Right cardiac atrium (tissue), 5 donors: Measurements from ENCODE around the gene EEFSEC. TPM values are rescaled to one million over a fixed set of nuclear protein-coding genes. Genes with fewer than 3 reads are reported as not detected.
A peak's percentile ranks its signal among the peaks of the same experiment; 100 is the strongest.

ENCODE experiments used
- ATAC-seq, 2 donors: fragments of 200-7000 bp; cut with Tn5 transposase; one replicate each; pipeline versions ENCODE4 v1.8.0 to v1.9.1; 2020; ENCODE audit warnings: moderate library complexity in 2 of 2, mild to moderate bottlenecking in 1 of 2
- DNase-seq, 3 donors: peaks; one replicate each; pipeline ENCODE4 v3.0.0-alpha.2; 2020
- H3K27ac ChIP-seq: one replicate; pipeline ENCODE4 v1.5.1; 2013; ENCODE audit warnings: mild to moderate bottlenecking, low read length, control low read depth, moderate library complexity
- H3K27me3 ChIP-seq: one replicate; pipeline ENCODE4 v1.6.1; 2013; ENCODE audit not compliant: control insufficient read depth, insufficient read depth
- H3K4me1 ChIP-seq: one replicate; pipeline ENCODE4 v1.6.1; 2013; ENCODE audit warnings: low read length; ENCODE audit not compliant: control insufficient read depth, insufficient read depth
- H3K4me3 ChIP-seq: one replicate; pipeline ENCODE4 v1.5.1; 2013; ENCODE audit warnings: low read length, control low read depth
- H3K9me3 ChIP-seq: one replicate; pipeline ENCODE4 v1.6.1; 2013; ENCODE audit warnings: low read length; ENCODE audit not compliant: control insufficient read depth
- WGBS: extraction: QIAGEN DNeasy Blood & Tissue Kit; methylation state at CpG from one replicate; pipeline ENCODE4 v1.1.7; 2013; 5-methylcytosine and 5-hydroxymethylcytosine counted together
- intact Hi-C, 4 donors: fragments of 100-400 bp; cut with DNase I; formaldehyde crosslinking; loops; one replicate each; pipeline versions ENCODE4 v1.11.0 to v1.14.0; 2022 to 2023
- long read RNA-seq, 4 donors: library from polyadenylated mRNA; unstranded; transcript quantifications; one replicate each; pipeline ENCODE4 v2.0.0, GENCODE V29; 2020 to 2021
- polyA plus RNA-seq: library from polyadenylated mRNA; stranded (reverse); fragments of 200-250 nt; gene quantifications from one replicate; pipeline ENCODE4 v1.2.3, GENCODE V29; 2013
- total RNA-seq, 4 donors: library from RNA; stranded (reverse); fragmentation: NEBNext Ultra II Directional; extraction: Animal tissue kit (Norgen Biotek cat#: 25700); gene quantifications; one replicate each; pipeline ENCODE4 v1.2.1, GENCODE V29; 2021
- donor health status: healthy with polysubstance abuse.
- donor health status: DM: no; HTN: yes; CAD: no.
- donor health status: DM: no; HTN: no; CAD: no.
- donor health status: DM: no; HTN: yes; CAD: no; lungs with severe emphysema.
- donor health status: DM: yes; HTN: yes; CAD: no.

EEFSEC gene, protein sequence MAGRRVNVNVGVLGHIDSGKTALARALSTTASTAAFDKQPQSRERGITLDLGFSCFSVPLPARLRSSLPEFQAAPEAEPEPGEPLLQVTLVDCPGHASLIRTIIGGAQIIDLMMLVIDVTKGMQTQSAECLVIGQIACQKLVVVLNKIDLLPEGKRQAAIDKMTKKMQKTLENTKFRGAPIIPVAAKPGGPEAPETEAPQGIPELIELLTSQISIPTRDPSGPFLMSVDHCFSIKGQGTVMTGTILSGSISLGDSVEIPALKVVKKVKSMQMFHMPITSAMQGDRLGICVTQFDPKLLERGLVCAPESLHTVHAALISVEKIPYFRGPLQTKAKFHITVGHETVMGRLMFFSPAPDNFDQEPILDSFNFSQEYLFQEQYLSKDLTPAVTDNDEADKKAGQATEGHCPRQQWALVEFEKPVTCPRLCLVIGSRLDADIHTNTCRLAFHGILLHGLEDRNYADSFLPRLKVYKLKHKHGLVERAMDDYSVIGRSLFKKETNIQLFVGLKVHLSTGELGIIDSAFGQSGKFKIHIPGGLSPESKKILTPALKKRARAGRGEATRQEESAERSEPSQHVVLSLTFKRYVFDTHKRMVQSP
- total RNA-seq (10 to 100 TPM; 14.7 to 17.6 (median 16.2) TPM), polyA plus RNA-seq (15.0 TPM)
- long read RNA-seq, donor 1, transcript EEFSEC-201 (7 exons, 2,232 nt) = major isoform, 82 of 108 reads
- long read RNA-seq, donor 1, partial matches to known transcripts = 7 of 108 reads
- long read RNA-seq, donor 1, other reads (novel, unspliced or antisense) = 18 of 108 reads
- long read RNA-seq, donor 2, transcript EEFSEC-201 (7 exons, 2,232 nt) = major isoform, 32 of 41 reads
- long read RNA-seq, donor 2, partial matches to known transcripts = 5 of 41 reads
- long read RNA-seq, donor 2, other reads (novel, unspliced or antisense) = 4 of 41 reads
- long read RNA-seq, donor 3, transcript EEFSEC-201 (7 exons, 2,232 nt) = major isoform, 142 of 197 reads
- long read RNA-seq, donor 3, partial matches to known transcripts = 15 of 197 reads
- long read RNA-seq, donor 3, other reads (novel, unspliced or antisense) = 37 of 197 reads
- long read RNA-seq, donor 4, transcript EEFSEC-201 (7 exons, 2,232 nt) = major isoform, 31 of 41 reads
- long read RNA-seq, donor 4, partial matches to known transcripts = 1 of 41 reads
- long read RNA-seq, donor 4, other reads (novel, unspliced or antisense) = 9 of 41 reads

DNA sequence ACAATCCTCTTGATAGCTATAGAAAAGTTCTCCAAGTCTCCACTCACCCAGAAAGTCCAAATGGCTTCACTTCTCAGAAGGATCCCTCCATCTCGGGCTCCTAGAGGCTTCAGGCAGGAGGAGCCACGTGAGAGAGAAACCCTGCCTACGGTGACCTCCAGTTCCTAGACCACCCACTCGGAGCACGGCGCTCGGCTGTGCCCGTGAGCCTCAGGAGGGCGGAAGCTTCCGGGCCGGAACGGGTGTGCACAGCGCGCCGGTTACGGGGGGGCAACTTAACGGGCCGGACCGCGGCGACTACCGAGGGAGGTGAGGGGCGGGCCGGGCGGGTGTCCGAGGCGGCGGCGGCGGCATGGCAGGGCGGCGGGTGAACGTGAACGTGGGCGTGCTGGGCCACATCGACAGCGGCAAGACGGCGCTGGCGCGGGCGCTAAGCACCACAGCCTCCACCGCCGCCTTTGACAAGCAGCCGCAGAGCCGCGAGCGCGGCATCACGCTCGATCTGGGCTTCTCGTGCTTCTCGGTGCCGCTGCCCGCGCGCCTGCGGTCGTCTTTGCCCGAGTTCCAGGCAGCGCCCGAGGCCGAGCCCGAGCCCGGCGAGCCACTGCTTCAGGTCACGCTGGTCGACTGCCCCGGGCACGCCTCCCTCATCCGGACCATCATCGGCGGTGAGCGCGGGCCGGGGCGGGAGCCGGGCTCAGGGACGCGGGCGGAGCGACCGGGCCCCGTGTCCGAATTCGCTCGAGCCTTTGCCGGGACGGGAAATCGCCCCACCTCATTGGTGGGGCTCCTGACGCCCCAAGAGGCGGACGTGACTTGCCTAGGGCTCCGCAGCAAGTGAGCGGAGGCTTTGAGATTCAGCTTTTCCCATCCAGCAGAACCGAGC, at the start of gene EEFSEC:
TSS of gene EEFSEC (plus strand) at position 326 of the 886 bp plus-strand sequence. CDS start at position 353, 27 bp downstream.
- Histone ChIP-seq H3K27me3 (no peaks in the 10 kb centered on the region), H3K4me3 (peak within 1 kb of the TSS; percentile 60), H3K9me3 (no peaks in the 10 kb centered on the region), H3K27ac (peak within 1 kb of the TSS; percentile 76), H3K4me1 (no peaks in the 10 kb centered on the region)
- ATAC-seq = peak; percentile 95 to 96
- intact Hi-C loops = no loop called here
- peak; percentile 81 to 93 (median 93) for DNase-seq
- WGBS = under 1% methylated on average over 96 of the region's 96 CpGs

DNA sequence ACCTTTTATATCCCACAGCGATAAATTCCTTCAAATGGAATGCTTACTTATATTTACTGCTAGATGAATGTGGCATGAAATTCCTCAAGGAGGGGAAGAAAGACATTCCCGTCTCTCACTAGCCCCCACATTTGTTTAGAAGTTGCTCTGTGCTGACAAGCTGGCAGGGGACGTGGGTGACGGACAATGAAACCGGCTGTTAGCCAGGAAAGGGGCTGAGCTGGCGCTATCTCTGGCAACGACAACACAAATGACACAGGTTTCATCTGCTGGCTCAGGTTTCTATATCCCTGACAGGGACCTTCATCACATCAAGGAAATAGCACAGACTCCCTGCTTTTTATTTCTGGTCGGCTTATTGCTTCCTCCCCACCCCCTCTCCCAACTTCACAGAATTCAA, 45.4 kb upstream of the EEFSEC start:
- intact Hi-C loops = no loop called here
- Histone ChIP-seq H3K27me3 (no peaks in the 10 kb centered on the region), H3K27ac (peak overlapping the region; percentile 66), H3K4me3 (no peak overlapping the region), H3K4me1 (no peaks in the 10 kb centered on the region), H3K9me3 (no peaks in the 10 kb centered on the region)
- peak; percentile 78 to 82 for ATAC-seq
- WGBS = 44% methylated on average over 8 of the region's 8 CpGs
- DNase-seq = peak; percentile 48 to 78 (median 72)

DNA sequence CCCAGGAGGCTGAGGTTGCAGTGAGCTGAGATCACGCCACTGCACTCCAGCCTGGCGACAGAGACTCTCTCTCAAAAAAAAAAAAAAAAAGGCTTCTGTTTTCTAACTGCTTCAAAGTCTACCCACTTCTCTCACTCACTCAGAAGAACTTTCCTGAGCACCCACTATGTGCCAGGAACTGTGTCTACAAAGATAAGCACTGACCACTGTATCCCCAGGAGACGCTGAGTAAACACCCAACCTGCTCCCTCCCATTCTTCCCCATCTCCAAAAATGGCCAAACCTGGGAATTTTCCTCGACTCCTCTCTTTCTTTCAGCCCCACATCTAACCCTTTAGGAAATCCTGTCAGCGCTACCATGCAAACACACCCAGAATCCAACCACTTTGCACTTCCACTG, 42.1 kb upstream of the EEFSEC start:
- no peak overlapping the region for H3K4me3 ChIP-seq
- H3K9me3 ChIP-seq = no peaks in the 10 kb centered on the region
- no peak for DNase-seq
- WGBS = 96% methylated on average over 5 of the region's 5 CpGs
- no peak for ATAC-seq
- H3K4me1 ChIP-seq = no peaks in the 10 kb centered on the region
- H3K27me3 ChIP-seq = no peaks in the 10 kb centered on the region
- intact Hi-C loops = no loop called here
- H3K27ac ChIP-seq = no peak overlapping the region

DNA sequence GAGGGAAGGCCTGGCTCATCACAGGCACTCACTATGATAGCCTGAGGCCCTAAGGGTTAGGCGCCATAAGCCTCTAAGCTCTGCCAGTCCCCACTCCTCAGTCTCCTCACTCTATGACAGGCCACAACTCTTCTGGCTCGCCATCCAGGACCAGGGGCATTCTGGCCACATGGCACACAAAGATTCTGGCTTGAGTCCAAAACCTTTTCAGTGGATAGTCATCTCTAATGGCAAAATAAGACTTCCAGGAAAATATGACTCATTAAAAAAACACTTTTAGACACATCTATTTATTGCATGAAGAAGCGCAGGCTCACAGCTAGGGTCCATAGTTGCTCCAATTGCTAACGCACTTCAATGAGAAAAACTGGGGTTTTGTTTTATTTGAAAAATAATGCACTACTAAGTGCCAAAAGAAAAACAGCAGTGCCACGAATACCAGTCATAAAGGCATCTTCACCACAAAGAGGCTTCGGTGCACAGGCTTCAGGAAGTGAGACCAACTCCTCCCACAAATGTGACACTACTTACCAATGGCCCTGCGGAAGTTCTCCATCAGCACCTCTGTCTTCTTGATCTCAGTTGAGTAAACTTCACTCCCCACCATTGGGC, 40.8 kb upstream of the EEFSEC start:
- intact Hi-C loops = no loop called here
- no peak for DNase-seq
- no peak overlapping the region for H3K27ac ChIP-seq
- no peak overlapping the region for H3K4me3 ChIP-seq
- no peaks in the 10 kb centered on the region for H3K9me3 ChIP-seq
- WGBS = 78% methylated on average over 7 of the region's 7 CpGs
- no peaks in the 10 kb centered on the region for H3K4me1 ChIP-seq
- peak in 1 of 2 donors; percentile 40 for ATAC-seq
- H3K27me3 ChIP-seq = no peaks in the 10 kb centered on the region

DNA sequence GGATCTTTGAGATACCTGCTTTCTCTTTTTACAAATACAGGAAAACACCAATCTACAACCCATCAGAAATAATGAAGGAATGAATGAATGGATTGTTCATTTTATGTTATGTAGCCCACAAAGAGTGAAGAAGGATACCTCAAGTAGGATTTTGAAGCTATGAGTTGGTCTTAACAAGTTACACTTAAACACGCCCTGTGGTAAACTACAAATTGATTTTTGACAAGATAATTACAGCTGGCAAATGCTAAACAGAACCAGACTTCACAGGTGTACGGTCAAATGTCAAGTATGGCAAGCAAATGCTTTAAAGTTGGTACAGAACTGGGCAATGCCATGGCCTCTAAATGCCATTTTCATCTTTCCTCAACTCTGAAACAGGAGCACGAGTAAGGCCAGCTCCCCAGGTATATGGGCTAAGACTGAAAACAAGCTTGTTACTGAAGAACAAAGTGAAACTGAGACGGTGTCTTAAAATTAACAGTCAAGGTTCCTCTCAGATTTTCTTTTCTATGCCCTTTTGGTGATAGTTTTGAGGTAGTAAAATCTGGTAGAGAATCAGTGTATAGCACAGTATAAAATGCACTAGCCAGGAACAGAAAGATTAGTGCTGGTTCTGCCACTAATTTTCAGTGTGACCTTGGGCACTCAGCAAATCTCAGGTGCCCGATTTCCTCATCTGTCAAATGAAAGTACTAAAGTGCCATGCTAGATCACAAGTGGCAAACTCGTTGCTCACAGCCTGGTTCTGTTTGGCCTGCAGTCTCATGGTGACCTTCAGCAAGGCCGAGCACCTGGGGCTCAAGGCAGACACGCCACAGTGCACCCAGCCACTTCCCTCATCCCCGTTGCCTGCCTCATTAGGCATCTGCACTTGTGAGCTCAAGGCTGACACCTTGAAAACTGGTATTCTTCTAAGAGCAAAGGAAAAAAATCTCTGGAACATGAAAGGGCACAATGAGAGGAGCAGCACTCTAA, 39.2 kb upstream of the EEFSEC start:
- H3K27ac ChIP-seq = peak overlapping the region; percentile 30

DNA sequence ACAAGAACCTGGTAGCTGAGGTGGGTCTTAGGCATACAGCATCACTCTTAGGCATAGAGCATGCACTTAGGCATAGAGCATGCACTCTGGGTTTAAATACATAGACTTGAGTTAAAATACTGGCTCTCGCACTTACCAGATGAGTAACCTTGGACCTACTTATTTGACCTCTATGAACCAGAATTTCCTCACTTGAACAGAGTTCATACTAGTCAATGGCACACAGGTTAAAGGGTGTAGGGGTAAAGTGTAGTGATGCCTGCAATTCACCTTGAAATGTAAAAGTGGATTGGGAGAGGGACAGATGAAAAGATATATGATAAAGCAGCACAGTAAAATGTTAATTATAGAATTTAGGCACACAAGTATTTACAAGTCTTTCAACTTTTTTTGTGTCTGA, 31.3 kb upstream of the EEFSEC start:
- H3K4me3 ChIP-seq = no peak overlapping the region
- no peaks in the 10 kb centered on the region for H3K9me3 ChIP-seq
- H3K27ac ChIP-seq = no peak overlapping the region
- H3K4me1 ChIP-seq = no peaks in the 10 kb centered on the region
- intact Hi-C loops = no loop called here
- no peaks in the 10 kb centered on the region for H3K27me3 ChIP-seq
- whole genome bisulfite sequencing = 97% methylated on average over 1 of the region's 1 CpG
- no peak for DNase-seq
- ATAC-seq = no peak

More for the DNA sequence above, 39.2 kb upstream of the EEFSEC start:
- intact Hi-C loops = no loop called here
- no peaks in the 10 kb centered on the region for H3K9me3 ChIP-seq
- DNase-seq (no peak), ATAC-seq (peak in 1 of 2 donors; percentile 26)
- H3K4me3 ChIP-seq = no peak overlapping the region
- WGBS = 84% methylated on average over 9 of the region's 9 CpGs
- no peaks in the 10 kb centered on the region for H3K27me3 ChIP-seq
- H3K4me1 ChIP-seq = no peaks in the 10 kb centered on the region

DNA sequence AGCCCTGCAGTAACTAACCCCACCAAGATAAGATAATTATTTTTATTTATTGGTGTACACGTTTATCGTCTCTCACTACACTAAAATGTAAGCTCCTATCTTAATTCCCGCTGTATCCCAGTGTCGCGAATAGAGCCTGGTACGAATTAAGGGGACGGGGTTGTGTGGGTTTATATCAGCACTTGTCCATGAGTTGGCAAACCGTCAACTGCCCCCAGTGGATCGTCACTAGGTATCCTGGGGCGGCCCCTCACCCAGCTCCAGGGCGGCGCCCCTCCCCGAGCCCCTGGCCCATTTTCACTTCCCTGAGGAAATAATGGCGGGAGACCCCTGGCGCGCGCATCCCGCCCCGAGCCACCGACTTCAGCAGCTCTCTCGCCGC, 30.1 kb upstream of the EEFSEC start:
- Histone ChIP-seq H3K27ac (peak overlapping the region; percentile 5), H3K9me3 (no peaks in the 10 kb centered on the region), H3K4me1 (no peaks in the 10 kb centered on the region), H3K27me3 (no peaks in the 10 kb centered on the region), H3K4me3 (peak overlapping the region; percentile 71)
- intact Hi-C loops = no loop called here
- ATAC-seq (peak in 1 of 2 donors; percentile 2), DNase-seq (no peak)
- under 1% methylated on average over 22 of the region's 22 CpGs for WGBS

DNA sequence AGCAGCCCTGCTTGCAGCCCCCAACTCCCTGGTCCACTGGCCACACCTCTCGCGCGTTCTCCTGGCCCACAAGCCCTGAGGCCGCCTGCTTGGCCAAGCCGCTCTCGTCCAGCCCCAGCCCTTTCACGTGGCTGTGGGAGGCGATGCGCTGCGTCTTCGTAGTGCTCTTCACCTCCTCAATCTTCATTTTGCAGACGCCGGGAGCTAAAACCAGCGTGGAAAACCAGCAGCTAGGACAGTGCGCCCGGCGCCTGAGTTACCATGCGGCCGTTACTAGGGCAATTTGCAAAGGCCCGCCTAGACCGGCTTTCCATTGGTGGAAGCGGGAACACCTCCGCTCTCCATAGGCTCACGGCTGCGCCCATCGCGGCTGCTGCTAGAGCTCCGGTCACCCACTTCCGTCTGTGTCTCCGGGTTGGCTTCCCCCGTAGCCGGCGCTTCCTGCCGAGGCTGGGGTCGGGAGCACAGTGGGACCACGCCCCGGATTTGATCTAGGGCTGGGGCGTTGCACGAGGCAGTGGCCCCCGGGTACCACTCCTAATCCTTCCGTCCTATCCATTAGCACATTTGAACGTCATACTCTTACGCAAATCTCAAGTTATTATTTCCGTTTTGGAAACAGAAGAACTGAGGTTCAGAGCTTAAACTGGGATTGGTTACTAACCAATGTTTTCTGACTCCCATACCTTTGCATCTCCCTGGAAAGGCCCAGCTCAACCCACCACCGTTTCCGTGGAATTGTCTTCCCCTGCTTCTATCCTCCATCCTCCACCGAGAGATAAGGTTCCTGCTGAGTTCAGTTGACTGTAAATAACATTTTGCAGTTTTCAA, 29.5 kb upstream of the EEFSEC start, which contains the start of gene RUVBL1:
TSS of gene RUVBL1 (minus strand) at position 275 of the 831 bp plus-strand sequence. CDS start at position 187, 88 bp downstream.
- ATAC-seq (peak; percentile 100), DNase-seq (peak; percentile 99)
- Histone ChIP-seq H3K27me3 (no peaks in the 10 kb centered on the region), H3K4me3 (peak within 1 kb of the TSS; percentile 71), H3K9me3 (no peaks in the 10 kb centered on the region), H3K27ac (peak within 1 kb of the TSS; percentile 14), H3K4me1 (no peaks in the 10 kb centered on the region)
- 2% methylated on average over 47 of the region's 47 CpGs for WGBS
- intact Hi-C loops = no loop called here
